HG03066 (cell line): Measurements from ENCODE around the gene UXT.
"Not testable (repeated sequence)": the region's sequence is repeated elsewhere in the genome, so short reads cannot be mapped to it uniquely, and the experiment has no call there.

Source experiments
- ATAC-seq: cut with Tn5 transposase; IDR thresholded peaks from one replicate; pipeline ENCODE4 v1.9.1; 2021; ENCODE audit warnings: low read depth; ENCODE audit not compliant: unreplicated experiment

UXT gene, protein sequence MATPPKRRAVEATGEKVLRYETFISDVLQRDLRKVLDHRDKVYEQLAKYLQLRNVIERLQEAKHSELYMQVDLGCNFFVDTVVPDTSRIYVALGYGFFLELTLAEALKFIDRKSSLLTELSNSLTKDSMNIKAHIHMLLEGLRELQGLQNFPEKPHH

GRCh38 chrX:47658684-47659420 lies at the start of gene UXT:
TSS of gene UXT (minus strand) at chrX:47659180. CDS start at chrX:47658927, 253 bp downstream.
- ATAC-seq: peak; percentile 76

GRCh38 chrX:47707031-47707780 lies 48.2 kb upstream of the UXT start:
- no peak for ATAC-seq

DNA sequence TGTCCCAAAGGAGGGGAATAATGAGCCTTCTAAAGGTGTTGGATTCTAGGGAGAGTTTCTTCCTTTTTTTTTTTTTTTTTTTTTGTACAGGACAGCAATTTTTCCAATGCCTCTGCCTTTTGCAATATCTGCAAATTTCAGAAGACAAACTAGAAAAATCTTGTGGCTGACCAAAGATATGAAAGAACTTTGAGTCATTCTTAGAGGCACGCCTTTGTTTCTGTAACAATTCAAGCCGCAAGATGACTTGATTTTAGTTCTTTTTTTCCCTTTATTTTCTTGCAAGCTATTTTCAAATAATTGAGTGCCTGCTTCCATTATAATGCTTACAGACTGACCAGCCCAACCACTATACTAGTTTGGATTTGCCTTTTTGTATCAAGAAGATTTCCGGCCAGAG lies 47.6 kb upstream of the UXT start:
- no peak for ATAC-seq

- ATAC-seq: no peak
These were observed 45.8 kb upstream of the UXT start for GRCh38 chrX:47704736-47705135.

GRCh38 chrX:47697181-47697580 lies 38.2 kb upstream of the UXT start:
- ATAC-seq: no peak

GRCh38 chrX:47690175-47690574 lies 31.2 kb upstream of the UXT start:
- no peak for ATAC-seq

- ATAC-seq: no peak
These were observed 28.3 kb upstream of the UXT start for GRCh38 chrX:47687263-47687662.

GRCh38 chrX:47683829-47684205 lies 24.8 kb upstream of the UXT start:
- ATAC-seq: no peak

GRCh38 chrX:47683184-47683828 lies 24.3 kb upstream of the UXT start:
- no peak for ATAC-seq

DNA sequence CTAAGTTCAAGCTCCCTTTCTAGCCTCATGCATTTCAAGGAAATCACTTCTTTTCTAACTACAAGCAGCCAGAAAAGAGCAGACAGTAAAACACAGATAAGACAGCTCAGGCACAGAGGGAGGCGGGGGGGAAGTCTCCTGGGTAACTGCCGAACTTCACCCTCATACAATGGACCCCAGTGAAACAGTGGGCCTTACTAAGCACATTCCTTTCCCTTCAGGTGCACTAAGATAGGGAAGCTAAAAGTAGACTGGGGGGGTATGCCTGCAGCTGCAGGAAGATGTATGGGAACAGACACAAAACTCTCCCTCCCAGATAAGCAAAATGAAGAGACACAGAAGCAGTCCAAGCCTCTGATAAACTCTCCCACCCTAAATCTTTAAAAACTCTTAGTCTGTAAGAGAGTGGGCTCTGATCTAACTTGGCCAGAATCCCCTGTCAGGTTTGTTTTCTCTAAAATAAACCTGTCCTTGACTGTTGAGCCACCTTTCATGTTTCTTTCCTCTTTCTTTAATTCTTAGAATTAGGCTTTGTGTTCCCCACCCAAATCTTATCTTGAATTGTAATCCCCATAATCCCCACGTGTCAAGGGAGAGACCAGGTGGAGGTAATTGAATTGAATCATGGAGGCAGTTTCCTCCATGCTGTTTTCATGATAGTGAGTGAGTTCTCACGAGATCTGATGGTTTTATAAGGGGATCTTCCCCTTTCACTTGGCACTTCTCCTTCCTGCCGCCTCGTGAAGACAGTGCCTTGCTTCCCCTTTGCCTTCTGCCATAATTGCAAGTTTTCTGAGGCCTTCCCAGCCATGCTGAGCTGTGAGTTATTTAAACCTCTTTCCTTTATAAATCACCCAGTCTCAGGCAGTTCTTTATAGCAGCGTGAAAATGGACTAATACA lies 17.2 kb upstream of the UXT start:
- not testable (repeated sequence) for ATAC-seq

DNA sequence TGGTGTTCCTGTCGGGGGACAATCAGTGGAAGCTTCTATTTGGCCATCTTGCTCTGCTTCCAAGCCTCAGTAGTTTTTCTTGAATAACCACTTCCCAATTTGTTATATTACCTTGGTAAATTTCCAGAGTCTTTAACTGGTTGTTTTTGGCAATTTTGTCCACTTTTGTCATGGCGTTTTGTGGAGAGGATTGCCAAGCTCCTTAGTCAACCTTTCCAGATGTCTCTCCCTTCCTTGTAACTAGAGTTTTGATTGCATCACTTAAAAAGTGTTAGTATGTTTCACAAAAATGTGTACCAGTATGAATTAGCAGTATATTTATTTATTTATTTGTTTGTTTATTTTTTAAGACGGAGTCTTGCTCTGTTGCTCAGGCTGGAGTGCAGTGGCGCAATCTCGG lies 15.8 kb upstream of the UXT start:
- ATAC-seq: no peak

DNA sequence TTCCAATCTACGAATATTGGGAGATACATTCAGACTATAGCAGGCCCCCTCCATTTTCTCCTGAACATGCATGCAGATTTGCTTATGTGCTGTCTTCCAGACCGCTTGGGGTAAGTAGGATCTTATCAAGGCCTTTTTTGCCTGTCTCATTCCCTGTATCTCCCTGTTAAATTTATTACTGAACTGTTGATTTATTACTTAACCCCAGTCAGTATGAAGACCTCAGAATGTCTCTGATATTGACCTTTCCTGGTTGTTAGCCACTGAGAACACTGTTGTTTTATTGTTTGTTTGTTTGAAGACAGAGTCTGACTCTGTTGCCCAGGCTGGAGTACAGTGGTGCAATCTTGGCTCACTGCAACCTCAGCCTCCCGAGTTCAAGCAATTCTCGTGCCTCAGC lies 6.8 kb upstream of the UXT start:
- not testable (repeated sequence) for ATAC-seq

GRCh38 chrX:47664737-47665136 lies 5.8 kb upstream of the UXT start:
- no peak for ATAC-seq

GRCh38 chrX:47662144-47662657 lies 3.2 kb upstream of the UXT start:
- ATAC-seq: no peak

- ATAC-seq: no peak
These were observed 2.6 kb upstream of the UXT start for GRCh38 chrX:47661539-47661938.

GRCh38 chrX:47659421-47659726 lies 394 bp upstream of the UXT start:
- no peak for ATAC-seq

DNA sequence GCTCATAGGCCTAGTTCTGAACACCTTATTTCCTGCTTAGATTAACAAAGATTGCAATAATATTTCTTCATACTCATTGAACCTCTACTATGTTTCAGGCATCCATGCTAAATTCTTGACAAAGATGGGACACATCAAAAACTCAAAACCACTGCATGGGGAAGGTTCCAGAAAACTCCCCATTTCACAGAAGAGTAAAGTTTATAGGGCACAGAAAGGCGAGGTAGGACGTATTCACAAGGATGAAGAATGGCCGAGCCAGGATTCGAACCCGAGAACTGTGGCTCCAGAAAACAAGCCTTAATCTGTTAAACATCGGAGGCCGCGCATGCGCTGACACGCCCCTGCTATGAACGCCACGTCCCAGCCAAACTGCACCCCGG lies 688 bp downstream of the UXT start:
- no peak for ATAC-seq

DNA sequence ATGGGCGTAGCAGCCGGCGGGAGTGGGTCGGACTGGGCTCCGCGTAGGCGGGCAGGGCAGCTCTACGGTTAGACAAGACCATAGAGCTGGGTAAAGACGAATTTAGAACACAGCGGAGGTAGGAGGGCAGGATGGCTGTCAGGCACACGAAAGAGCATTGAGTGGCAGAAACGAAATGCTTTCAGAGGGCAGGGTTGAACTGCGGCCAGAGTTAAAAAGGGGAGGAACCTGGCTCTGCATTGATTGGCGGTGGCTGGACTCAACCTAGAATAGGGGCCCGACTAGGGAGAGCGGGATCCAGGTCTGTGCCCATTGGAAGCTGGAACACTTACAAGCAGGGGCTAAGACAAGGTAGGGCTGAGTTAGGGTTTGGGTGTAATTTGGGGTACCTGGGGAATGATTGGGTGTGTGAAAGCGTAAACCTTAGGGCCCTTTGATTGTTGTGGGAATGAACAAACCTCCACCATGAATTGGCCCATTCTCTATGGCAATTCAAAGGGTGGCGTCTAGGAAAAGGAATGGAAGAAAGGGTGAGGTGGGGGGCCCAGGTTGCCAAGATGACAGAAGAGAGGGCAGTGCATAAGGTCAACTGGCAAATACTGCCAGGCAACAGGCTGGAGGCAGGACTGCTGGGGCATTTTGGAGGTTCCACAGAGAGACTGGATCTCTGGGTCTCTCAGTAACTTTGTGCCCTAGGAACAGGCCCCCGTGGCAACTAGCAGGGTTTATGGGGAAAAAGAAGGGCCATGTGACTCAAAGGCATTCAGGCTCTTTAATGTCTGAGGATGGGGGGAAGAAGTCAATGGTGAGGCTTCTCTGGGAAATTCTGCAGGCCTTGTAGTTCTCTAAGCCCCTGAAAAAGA lies 7.7 kb downstream of the UXT start:
- no peak for ATAC-seq
